GM12874 (cell line): Measurements from ENCODE around the gene LRIG1.

ENCODE experiments used
- TF ChIP-seq, protein P1 (sequence below): IDR thresholded peaks from 2 replicates; pipeline ENCODE4 v1.5.1; 2011; ENCODE audit warnings: low read depth, mild to moderate bottlenecking, control low read depth, low read length, moderate library complexity; ENCODE audit not compliant: insufficient read depth

Gene LRIG1

DNA sequence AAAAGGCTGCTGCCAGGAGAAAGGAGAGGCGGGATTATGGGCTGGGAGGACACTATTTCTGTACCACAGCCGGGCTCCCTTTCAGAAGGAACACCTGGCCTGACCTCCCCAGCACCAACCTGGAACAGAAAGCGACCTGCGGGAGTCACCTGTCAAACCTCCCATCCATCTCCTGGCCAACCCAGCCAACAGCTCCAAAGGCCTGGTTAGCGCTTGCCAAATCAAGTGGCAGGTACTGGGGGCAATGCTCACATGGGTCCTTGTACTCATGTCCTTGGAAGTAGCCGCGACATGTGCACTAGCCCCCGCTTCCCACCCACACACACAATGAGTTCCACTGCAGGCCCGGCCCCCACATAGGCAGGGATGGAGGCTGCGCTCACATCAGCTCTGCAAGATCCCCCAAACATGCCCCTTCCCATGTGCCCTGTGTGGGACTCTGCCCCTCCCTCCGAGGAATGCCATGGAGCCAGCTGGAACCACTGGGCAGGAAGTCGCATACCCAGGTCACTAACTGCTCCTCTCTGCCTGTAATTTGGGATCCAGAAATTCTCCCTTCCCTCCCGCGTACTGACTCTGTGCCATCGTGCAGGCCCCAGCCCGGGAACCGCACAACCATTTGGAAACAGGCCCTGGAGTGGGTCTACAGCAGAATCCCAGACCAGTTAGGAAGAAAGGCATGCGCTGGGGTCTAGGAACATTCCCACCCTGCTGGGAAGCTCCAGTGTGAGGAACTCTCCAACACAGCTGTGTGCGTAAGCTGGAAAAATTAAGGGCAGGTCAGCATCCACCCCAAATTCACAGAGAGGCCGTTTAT lies 98.9 kb downstream of the LRIG1 start:
- TF ChIP-seq, protein P1, sequence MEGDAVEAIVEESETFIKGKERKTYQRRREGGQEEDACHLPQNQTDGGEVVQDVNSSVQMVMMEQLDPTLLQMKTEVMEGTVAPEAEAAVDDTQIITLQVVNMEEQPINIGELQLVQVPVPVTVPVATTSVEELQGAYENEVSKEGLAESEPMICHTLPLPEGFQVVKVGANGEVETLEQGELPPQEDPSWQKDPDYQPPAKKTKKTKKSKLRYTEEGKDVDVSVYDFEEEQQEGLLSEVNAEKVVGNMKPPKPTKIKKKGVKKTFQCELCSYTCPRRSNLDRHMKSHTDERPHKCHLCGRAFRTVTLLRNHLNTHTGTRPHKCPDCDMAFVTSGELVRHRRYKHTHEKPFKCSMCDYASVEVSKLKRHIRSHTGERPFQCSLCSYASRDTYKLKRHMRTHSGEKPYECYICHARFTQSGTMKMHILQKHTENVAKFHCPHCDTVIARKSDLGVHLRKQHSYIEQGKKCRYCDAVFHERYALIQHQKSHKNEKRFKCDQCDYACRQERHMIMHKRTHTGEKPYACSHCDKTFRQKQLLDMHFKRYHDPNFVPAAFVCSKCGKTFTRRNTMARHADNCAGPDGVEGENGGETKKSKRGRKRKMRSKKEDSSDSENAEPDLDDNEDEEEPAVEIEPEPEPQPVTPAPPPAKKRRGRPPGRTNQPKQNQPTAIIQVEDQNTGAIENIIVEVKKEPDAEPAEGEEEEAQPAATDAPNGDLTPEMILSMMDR = no peak

DNA sequence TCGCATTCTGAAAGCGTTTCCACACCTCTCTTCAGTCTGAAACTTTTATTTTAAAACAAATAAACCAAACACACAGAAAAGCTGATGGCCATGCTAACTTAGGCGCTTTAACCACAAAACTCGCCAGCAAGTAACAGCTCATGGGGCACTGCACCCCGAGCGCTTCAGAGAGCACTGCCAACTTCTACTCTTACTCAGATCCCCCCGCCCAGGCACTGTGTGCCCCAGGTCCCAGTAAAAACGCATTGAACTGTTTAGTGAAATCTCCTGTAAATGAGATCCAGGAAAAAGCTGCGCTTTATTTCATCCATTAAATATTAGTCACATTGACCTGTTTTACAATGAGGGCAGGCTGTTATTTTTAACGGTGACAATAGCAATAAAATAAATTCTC lies 99.7 kb downstream of the LRIG1 start:
- TF ChIP-seq, protein P1 = no peak

DNA sequence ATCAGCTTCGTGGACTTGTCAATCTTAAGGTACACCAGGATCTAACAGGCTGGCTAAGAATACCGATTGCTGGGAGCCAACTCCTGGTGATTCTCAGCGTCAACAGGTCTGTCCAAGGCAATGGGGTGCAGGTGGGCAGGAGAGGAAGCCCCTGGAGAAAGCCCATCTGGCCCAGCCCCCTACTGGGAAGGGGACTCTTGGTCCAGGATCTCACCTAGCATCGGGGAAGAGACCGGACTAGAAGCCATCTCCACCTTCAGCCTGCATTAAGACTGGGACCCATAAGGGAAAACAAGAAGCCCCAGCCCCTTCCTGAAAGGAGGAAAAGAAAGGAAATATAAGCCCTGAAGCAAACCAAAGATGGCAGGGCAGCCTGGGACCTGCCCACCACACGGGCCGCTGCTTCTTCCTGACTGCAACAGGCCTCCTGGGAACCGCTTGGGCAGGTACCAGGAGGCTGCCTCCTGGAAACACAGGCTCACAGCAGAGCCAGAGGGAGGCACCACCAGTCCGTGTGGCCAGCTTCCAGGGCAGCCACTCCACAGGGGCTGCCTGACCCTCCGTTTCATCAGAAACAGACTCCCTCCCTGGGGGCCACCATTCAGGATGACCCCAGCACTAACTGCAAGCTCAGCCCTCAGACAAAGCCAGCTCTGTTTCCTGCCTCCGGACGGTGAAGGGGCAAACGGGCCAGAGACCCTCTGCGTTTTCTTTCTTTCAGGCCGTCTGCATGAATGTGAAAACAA lies 100.2 kb downstream of the LRIG1 start:
- TF ChIP-seq, protein P1 = no peak

DNA sequence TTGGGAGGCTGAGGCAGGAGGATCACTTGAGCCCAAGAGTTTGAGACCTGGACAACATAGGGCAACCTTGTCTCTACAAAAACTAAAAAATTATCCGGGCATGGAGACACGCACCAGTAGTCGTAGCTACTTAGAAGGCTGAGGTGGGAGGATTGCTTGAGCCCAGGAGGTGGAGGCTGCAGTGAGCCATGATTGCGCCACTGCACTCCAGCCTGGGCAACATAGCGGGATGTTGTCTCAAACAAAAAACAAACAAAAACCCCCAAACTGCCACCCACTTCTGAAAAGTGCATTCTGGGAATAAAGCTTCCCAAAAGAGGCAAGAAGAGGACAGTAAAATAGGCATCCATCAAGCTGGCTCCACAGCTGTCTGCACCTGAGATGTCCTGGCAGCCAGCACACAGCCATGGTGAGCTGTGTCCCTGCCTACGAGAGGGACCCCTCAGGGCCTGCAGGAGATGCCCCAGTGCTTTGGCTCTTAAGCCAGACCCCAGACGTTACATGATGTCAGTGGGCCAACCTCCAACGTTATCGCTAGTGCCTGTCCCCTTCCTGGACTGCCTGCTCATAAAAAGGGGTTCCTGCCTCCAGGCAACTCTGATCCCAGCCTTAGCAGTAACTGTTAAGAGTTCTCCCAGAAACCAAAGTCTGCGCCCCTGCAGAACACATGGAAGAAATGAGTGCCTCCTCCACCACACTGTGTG lies 101.1 kb downstream of the LRIG1 start:
- TF ChIP-seq, protein P1 = no peak

DNA sequence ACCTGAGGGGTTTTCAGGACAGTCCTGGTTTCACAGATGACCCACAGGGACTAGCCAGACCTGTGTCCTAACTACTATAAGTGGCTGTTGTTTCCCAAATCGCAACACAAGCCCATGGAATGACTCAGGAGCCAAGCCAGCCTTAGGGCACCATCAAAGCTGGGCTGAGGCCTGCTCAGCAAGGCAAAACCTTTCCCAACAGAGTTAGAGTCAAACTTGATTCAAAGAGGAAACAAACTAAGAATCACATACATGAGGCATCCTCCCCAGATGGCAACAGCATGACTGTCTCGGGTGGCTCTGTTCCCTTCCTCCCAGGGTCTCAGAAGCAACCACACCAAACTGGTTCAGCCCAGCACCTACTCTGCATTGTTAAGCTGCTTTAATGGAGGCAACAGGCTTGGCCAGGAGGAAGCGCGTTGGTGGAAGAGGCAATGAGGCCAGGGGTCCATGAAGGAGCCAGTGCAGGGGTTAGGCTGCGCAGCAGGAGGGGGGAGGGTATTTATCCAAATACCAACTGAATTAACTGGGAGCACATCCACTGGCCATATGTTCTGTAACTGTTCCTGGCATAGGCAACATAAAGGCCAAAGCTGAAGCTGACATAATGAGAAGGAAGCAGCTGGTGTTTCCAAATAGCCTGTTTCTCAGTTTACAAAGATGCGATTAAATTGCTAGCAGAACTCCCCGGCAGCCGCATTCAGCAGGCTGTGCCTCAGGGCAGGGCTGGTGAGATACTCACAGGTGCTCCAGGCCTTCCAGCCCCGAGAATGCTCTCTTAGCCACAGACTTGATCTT lies 102.4 kb downstream of the LRIG1 start:
- TF ChIP-seq, protein P1 = no peak

DNA sequence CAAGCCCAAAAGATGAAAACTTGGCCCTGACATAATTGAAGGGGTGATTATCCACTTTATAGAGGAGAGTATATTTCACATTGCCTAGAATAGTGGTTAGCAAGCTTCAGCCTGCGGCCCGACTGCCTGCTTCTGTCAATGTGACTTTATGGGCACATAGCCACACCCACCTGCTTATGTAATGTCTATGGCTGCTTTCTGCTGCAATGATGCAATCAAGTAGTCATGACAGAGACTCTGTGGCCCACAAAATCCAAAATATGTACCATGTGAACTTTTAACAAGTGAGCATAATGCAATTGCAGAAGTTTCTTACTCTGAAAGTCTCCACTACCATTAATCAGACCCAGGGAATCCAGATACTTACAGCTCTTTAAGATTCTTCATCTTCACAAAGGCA lies 103.1 kb downstream of the LRIG1 start:
- TF ChIP-seq, protein P1 = no peak
